Suppressor macrophage treated with lipopolysaccharide for 1 hour (primary cell): ENCODE measurements around the gene COPRS.

Experiments
- DNase-seq, 3 donors: peaks; one replicate each; pipeline ENCODE4 v3.0.0-alpha.2; 2020 to 2022

Gene COPRS

GRCh38 chr17:31858642-31859486 lies at the start of gene COPRS:
TSS of gene COPRS (minus strand) at chr17:31859244. CDS start at chr17:31859199, 45 bp downstream.
- DNase-seq, result peak; percentile 88 to 98 (median 96)

- DNase-seq, result no peak
These were observed 49.3 kb upstream of the COPRS start for GRCh38 chr17:31908386-31908785.

- no peak for DNase-seq
These were observed 48.4 kb upstream of the COPRS start for GRCh38 chr17:31907342-31907962.

GRCh38 chr17:31903401-31903800 lies 44.4 kb upstream of the COPRS start:
- DNase-seq, result no peak

GRCh38 chr17:31902693-31903092 lies 43.6 kb upstream of the COPRS start:
- DNase-seq, result no peak

GRCh38 chr17:31900877-31901276 lies 41.8 kb upstream of the COPRS start:
- DNase-seq, result peak; percentile 25 to 56 (median 46)

- DNase-seq, result peak; percentile 58 to 78 (median 65)
These were observed 29.1 kb upstream of the COPRS start for GRCh38 chr17:31888124-31888523.

- peak in 1 of 3 donors; percentile 4 for DNase-seq
These were observed 23.5 kb upstream of the COPRS start for GRCh38 chr17:31882571-31882970.

GRCh38 chr17:31880311-31880710 lies 21.3 kb upstream of the COPRS start:
- DNase-seq, result no peak

- DNase-seq, result no peak
These were observed 19.6 kb upstream of the COPRS start for GRCh38 chr17:31878703-31879073.

GRCh38 chr17:31877911-31878702 lies 19.1 kb upstream of the COPRS start:
- DNase-seq, result no peak

- DNase-seq, result no peak
These were observed 18.3 kb upstream of the COPRS start for GRCh38 chr17:31877341-31877740.

GRCh38 chr17:31875081-31875480 lies 16.0 kb upstream of the COPRS start:
- DNase-seq, result no peak

- no peak for DNase-seq
These were observed 10.9 kb upstream of the COPRS start for GRCh38 chr17:31869797-31870568.

GRCh38 chr17:31869031-31869430 lies 10.0 kb upstream of the COPRS start:
- DNase-seq, result no peak

GRCh38 chr17:31859487-31860008 lies 504 bp upstream of the COPRS start:
- no peak for DNase-seq

GRCh38 chr17:31857920-31858641 lies 963 bp downstream of the COPRS start:
- no peak for DNase-seq

GRCh38 chr17:31856750-31857149 lies 2.3 kb downstream of the COPRS start:
- DNase-seq, result no peak

- DNase-seq, result no peak
These were observed 4.4 kb downstream of the COPRS start for GRCh38 chr17:31854672-31855071.

- DNase-seq, result no peak
These were observed 5.1 kb downstream of the COPRS start for GRCh38 chr17:31853911-31854470.

- no peak for DNase-seq
These were observed 13.8 kb downstream of the COPRS start for GRCh38 chr17:31845291-31845690.
